Pulmonary artery endothelial cell (primary cell): ENCODE measurements around the gene ARFRP1. TPM values are rescaled to one million over a fixed set of nuclear protein-coding genes. Genes with fewer than 3 reads are reported as not detected.
"Not testable (repeated sequence)": the region's sequence is repeated elsewhere in the genome, so short reads cannot be mapped to it uniquely, and the experiment has no call there.

Experiments used
- DNase-seq: peaks from one replicate; pipeline ENCODE4 v3.0.0-alpha.2; 2011; ENCODE audit warnings: low read depth, low spot score
- total RNA-seq: library from RNA; depleted of rRNA; stranded (reverse); fragments of >200 nt; gene quantifications from 2 replicates; pipeline ENCODE4 v1.2.3, GENCODE V29; 2014

The ARFRP1 gene
- total RNA-seq, 1 donor from 2014 or later = 37.7 TPM

GRCh38 chr20:63678667-63679465, 28.9 kb downstream of the ARFRP1 start:
- DNase-seq = no peak

GRCh38 chr20:63678071-63678470, 29.7 kb downstream of the ARFRP1 start:
- DNase-seq = no peak

- no peak for DNase-seq
Measured at GRCh38 chr20:63675681-63676368, 32.0 kb downstream of the ARFRP1 start.

- DNase-seq = no peak
Measured at GRCh38 chr20:63673951-63674350, 33.8 kb downstream of the ARFRP1 start.

GRCh38 chr20:63672666-63673065, 35.1 kb downstream of the ARFRP1 start:
- DNase-seq = no peak

GRCh38 chr20:63671695-63672094, 36.1 kb downstream of the ARFRP1 start:
- DNase-seq = not testable (repeated sequence)

GRCh38 chr20:63668351-63668750, 39.4 kb downstream of the ARFRP1 start:
- DNase-seq = no peak

GRCh38 chr20:63667858-63668257, 39.9 kb downstream of the ARFRP1 start:
- no peak for DNase-seq

- DNase-seq = no peak
Measured at GRCh38 chr20:63665708-63666107, 42.1 kb downstream of the ARFRP1 start.

- no peak for DNase-seq
Measured at GRCh38 chr20:63664861-63665594, 42.7 kb downstream of the ARFRP1 start.

- DNase-seq = no peak
Measured at GRCh38 chr20:63664143-63664851, 43.5 kb downstream of the ARFRP1 start.

GRCh38 chr20:63663332-63664066, 44.3 kb downstream of the ARFRP1 start:
- DNase-seq = no peak

GRCh38 chr20:63662813-63663189, 45.0 kb downstream of the ARFRP1 start:
- no peak for DNase-seq

- no peak for DNase-seq
Measured at GRCh38 chr20:63661959-63662812, 45.6 kb downstream of the ARFRP1 start.

GRCh38 chr20:63661108-63661507, 46.7 kb downstream of the ARFRP1 start:
- no peak for DNase-seq

GRCh38 chr20:63660622-63661021, 47.2 kb downstream of the ARFRP1 start:
- no peak for DNase-seq

- DNase-seq = not testable (repeated sequence)
Measured at GRCh38 chr20:63660174-63660573, 47.6 kb downstream of the ARFRP1 start.

- no peak for DNase-seq
Measured at GRCh38 chr20:63659370-63659769, 48.4 kb downstream of the ARFRP1 start.

GRCh38 chr20:63658749-63659187, 49.0 kb downstream of the ARFRP1 start:
- no peak for DNase-seq
